Measurements from ENCODE around the gene CEP192.

The CEP192 gene

DNA sequence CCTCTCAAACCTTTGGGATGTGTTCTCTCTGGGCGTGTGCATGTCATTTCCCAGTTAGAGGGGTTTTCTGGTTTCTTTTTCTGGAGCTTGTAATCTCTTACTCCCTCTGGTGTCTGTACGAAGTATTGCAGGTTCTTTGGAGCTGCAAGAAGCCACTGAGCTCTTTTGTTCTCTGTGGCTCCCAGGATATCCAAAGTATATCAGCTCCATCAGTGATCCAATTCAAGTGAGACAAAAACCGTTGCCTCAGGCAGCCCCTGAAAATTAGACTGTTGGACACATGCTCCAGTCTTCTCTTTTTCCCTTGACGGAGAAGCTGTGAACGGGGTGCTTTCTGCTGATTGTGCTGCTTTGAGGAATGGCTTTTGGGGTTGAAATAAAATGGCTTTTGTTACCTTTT lies 168.4 kb downstream of the CEP192 start:
- peak in 1 of 2 donors; percentile 69 for DNase-seq

DNA sequence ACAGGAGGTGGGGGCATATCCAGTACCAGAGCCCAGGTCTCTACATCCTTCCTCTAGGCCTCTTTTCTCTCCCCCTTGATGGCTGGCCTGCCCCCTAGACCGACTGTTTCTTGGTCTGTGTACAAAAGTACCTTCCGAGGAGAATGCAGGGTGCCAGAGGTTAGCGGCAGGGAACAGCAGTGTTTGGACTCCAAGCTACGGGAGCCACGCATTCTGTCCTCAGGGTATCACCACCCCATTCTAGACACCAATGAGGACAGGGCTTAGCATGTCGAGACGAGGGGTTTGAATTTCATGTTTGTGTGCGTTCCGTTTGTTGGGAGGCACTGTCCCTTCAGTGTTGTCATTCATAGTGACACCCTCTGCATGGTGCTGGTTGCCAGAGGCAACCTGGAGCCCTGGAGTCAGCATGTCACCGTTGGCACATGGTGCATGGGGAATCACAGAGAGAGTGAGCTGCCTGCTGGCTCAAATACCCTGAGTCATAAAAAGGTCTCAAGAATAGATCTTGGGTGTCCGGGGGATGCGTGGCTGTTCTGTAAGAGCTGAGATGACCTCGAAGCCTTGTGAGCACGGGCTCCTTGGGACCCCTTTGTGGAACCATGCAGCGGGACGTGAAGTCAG lies 170.2 kb downstream of the CEP192 start:
- no peak for DNase-seq

DNA sequence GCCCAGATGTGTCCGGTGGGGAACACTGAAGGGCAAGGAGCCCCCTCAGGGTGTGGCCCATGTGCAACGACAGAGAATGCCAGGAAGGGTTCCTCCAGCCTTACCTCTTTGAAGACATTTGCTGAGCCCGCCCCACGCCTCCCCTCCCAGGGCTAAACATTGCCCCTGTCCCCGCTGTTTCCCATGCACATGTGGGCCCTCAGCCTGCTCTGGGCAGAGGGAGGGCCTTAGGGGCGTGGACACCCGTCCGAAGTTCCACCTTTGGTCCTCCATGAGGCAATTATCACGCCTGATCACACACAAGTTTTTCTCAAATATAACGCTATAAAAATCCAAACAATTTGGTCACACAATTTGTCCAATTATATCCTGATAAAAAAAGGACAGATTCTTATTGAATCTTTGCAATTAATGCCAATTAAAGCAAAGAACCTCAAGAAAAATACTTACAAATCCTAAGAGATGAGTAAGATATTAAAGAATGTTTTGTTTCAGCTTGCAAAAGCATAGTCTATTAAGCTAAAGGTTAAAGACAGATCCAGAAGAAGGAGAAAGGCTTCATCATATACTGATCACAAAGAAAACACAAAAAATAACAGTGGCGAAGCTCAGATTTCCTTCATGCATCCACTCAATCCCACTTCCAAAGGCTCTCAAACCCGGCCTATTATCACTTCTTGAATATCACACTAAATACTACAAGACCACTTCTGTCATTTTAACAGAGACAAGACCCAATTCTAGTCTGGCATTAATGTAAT lies 172.2 kb downstream of the CEP192 start:
- DNase-seq, result no peak

DNA sequence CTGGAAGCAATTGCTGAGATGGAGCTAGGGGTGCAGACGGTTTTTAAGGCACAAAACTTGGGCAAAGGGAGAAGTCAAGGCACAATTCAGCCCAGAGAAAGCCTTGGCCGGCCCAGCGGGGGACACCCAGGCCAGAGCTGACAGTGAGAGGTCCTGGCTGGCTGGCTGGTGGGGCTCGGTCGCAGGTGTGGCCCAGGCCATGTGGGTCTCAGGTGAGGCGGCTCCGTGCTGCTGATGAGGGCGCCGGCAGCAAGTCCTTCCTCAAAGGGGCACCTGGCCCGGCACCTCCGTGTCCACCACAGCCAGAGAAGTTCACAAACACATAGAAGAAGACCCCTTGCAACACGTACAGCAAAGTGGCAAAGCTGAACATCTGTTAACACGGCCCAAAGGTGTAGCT lies 173.2 kb downstream of the CEP192 start:
- DNase-seq, result no peak

DNA sequence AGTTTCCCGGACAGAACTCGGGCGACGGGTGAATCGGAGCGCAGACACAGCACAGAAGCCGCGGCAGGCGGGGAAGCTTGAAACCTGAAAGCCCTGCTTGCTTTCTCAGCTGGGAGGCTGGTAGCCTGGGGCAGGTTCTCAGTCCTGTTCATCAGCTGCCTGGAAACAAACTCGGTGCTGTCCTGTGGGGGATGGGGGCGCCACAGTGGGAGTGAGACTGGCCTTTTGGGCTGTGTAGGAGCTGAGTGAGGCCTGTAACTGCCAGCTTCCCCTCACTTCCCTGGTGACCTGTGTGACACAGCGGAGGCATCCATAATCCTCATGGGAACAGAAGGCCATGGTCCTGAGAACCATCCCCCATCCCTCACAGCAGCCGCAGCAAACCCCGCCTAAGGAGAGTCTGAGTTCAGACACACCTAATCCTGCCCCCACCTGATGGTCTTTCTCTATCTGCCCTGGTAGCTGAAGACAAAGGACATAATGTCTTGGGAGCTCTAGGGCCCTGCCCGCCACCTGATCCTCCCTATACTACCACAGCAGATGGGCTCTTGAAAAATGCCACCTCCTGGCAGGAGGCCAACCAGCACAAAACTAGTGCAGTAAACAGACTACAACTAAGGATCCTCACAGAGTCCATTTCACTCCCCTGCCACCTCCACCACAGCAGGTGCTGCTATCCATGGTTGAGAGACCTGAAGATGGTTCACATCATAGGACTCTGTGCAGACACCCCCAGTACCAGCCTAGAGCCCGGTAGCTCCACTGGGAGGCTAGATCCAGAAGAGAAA lies 174.7 kb downstream of the CEP192 start:
- DNase-seq, result no peak

DNA sequence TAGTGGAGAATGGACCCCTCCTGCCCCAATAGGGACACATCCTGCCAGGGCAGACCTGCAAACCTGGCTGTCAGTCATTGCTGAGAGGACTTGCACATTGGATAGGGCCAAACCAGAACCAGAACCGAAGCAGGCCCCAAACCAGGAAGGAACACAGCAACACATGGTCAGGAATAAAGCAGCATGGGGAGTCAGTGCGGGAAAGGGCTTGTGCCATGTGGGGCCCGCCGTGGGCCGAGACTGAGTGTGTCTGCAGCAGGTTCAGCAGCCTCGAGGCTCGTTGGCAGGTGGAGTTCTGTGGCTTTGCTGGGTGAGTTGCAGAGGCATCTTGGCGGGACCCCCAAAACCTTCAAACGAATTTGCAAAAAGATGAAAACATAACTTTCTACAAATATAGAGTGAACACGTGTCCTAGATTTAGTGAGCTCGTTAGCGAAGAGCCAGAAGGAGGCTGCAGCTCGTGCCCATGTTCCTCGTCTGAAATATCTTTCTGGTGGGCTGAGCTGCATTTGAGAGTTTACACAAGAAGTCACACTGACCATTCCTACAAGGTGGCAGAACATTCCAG lies 182.5 kb downstream of the CEP192 start:
- DNase-seq, result no peak
